ENCODE results near the gene PCDHB12.
A peak's percentile ranks its signal among the peaks of the same experiment; 100 is the strongest.
"Not testable (repeated sequence)": the region's sequence is repeated elsewhere in the genome, so short reads cannot be mapped to it uniquely, and the experiment has no call there.

PCDHB12 gene

DNA sequence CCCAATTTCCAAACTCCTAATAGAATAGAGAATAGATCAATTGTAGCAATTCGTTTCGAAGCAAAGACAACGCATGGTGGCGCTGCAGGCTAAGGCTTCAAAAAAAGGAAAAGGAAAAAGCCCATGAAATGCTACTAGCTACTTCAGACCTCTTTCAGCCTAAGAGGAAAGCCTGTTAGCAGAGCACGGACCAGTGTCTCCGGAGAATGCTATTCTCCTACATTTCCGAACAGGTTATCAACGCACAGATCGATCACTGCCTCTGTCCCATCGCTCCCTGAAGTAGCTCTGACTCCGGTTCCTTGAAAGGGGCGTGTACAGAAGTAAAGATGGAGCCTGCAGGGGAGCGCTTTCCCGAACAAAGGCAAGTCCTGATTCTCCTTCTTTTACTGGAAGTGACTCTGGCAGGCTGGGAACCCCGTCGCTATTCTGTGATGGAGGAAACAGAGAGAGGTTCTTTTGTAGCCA, 36.8 kb downstream of the PCDHB12 start, which contains the start of gene PCDHB15:
Gene PCDHB15 (plus strand): TSS at position 146 of the 468 bp plus-strand sequence. CDS start 184 bp downstream, at position 330.
- Histone ChIP-seq H3K27me3 (replicated peaks; ENCODE audit: control insufficient read depth, insufficient read depth, low read length) (no peaks in the 10 kb centered on the region), H3K36me3 (ENCODE audit: control insufficient read depth, insufficient read depth, low read length) (no peaks in the 10 kb centered on the region), H3K4me3 (replicated peaks; ENCODE audit: low read depth, low read length) (no peak within 1 kb of the TSS)
- TF ChIP-seq, protein P1, sequence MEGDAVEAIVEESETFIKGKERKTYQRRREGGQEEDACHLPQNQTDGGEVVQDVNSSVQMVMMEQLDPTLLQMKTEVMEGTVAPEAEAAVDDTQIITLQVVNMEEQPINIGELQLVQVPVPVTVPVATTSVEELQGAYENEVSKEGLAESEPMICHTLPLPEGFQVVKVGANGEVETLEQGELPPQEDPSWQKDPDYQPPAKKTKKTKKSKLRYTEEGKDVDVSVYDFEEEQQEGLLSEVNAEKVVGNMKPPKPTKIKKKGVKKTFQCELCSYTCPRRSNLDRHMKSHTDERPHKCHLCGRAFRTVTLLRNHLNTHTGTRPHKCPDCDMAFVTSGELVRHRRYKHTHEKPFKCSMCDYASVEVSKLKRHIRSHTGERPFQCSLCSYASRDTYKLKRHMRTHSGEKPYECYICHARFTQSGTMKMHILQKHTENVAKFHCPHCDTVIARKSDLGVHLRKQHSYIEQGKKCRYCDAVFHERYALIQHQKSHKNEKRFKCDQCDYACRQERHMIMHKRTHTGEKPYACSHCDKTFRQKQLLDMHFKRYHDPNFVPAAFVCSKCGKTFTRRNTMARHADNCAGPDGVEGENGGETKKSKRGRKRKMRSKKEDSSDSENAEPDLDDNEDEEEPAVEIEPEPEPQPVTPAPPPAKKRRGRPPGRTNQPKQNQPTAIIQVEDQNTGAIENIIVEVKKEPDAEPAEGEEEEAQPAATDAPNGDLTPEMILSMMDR (IDR thresholded peaks at IDR 0.05; ENCODE audit: insufficient read depth, low read length, poor library complexity, severe bottlenecking), result peak; percentile 21
- no peak for DNase-seq (ENCODE audit: extremely low read depth, insufficient read length)

DNA sequence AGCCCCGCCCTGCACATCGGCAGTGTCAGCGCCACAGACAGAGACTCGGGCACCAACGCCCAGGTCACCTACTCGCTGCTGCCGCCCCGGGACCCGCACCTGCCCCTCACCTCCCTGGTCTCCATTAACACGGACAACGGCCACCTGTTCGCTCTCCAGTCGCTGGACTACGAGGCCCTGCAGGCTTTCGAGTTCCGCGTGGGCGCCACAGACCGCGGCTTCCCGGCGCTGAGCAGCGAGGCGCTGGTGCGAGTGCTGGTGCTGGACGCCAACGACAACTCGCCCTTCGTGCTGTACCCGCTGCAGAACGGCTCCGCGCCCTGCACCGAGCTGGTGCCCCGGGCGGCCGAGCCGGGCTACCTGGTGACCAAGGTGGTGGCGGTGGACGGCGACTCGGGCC, 38.5 kb downstream of the PCDHB12 start:
- not testable (repeated sequence) for DNase-seq (ENCODE audit: extremely low read depth, insufficient read length); H3K4me3 ChIP-seq (replicated peaks; ENCODE audit: low read depth, low read length); H3K36me3 ChIP-seq (ENCODE audit: control insufficient read depth, insufficient read depth, low read length); H3K27me3 ChIP-seq (replicated peaks; ENCODE audit: control insufficient read depth, insufficient read depth, low read length)

DNA sequence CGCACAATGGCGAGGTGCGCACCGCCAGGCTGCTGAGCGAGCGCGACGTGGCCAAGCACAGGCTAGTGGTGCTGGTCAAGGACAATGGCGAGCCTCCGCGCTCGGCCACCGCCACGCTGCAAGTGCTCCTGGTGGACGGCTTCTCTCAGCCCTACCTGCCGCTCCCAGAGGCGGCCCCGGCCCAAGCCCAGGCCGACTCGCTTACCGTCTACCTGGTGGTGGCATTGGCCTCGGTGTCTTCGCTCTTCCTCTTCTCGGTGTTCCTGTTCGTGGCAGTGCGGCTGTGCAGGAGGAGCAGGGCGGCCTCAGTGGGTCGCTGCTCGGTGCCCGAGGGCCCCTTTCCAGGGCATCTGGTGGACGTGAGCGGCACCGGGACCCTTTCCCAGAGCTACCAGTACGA, 38.9 kb downstream of the PCDHB12 start:
- H3K27me3 ChIP-seq (replicated peaks; ENCODE audit: control insufficient read depth, insufficient read depth, low read length); H3K36me3 ChIP-seq (ENCODE audit: control insufficient read depth, insufficient read depth, low read length); DNase-seq (ENCODE audit: extremely low read depth, insufficient read length); H3K4me3 ChIP-seq (replicated peaks; ENCODE audit: low read depth, low read length): not testable (repeated sequence)

DNA sequence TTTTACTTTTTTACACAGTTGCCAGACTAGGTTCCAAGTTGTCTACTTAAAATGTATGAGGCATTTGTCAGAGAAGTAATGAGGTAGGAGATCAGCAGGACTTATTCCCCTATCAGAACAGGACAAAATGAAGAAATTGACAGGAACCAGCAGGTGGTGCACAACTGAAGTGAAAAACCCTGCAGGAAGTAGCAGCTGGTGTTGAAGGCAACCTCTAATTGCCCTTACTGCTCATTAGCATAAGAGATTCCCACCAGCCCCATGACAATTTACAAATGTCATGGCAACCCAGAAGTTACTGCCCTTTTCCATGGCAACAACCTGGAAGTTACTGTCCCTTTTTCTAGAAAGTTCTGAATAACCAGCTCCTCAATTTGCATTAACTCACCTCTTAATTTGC, 42.1 kb downstream of the PCDHB12 start:
- TF ChIP-seq, protein P1 (IDR thresholded peaks at IDR 0.05; ENCODE audit: insufficient read depth, low read length, poor library complexity, severe bottlenecking), result no peak

DNA sequence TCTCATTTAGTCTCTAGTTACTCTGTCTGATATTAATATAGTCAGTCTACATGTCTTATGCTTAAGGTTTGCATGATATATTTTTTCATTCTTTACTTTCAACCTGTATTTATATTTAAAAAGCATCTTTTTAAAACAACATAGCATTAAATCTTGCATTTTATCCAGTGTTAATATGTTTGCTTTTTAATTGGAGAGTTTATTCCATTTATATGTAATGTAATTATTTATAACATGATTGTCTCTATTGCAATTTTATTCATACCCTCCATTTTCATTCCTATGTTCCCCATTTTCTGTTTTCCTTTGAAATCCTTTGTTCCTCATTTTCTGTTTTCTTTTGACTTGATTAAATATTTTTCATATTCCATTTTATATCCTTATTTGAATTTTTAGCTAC, 49.9 kb downstream of the PCDHB12 start:
- TF ChIP-seq, protein P1 (IDR thresholded peaks at IDR 0.05; ENCODE audit: insufficient read depth, low read length, poor library complexity, severe bottlenecking), result no peak
- Histone ChIP-seq H3K36me3 (ENCODE audit: control insufficient read depth, insufficient read depth, low read length) (no peaks in the 10 kb centered on the region), H3K27me3 (replicated peaks; ENCODE audit: control insufficient read depth, insufficient read depth, low read length) (no peaks in the 10 kb centered on the region), H3K4me3 (replicated peaks; ENCODE audit: low read depth, low read length) (no peak overlapping the region)
- no peak for DNase-seq (ENCODE audit: extremely low read depth, insufficient read length)

More for the DNA sequence above, 42.1 kb downstream of the PCDHB12 start:
- Histone ChIP-seq H3K27me3 (replicated peaks; ENCODE audit: control insufficient read depth, insufficient read depth, low read length) (no peaks in the 10 kb centered on the region), H3K36me3 (ENCODE audit: control insufficient read depth, insufficient read depth, low read length) (no peaks in the 10 kb centered on the region), H3K4me3 (replicated peaks; ENCODE audit: low read depth, low read length) (no peak overlapping the region)
- DNase-seq (ENCODE audit: extremely low read depth, insufficient read length), result no peak

DNA sequence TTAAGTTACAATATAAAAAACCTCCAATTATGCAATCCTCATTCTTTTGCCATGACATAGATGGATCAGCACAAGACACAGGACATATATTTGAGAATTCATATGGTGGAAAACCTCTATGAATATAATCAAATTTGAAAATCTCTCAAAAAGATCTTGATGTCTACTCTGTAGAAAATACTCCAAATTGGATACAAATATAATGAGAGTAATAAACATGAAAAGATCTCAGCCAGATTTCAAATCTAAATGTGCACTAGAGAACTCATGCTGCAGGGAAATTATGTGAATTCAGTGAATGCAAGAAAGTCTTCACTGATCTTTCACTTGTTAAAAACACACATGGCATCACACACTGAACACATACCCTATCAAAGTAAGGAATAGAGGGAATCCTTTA, 50.4 kb downstream of the PCDHB12 start:
- no peaks in the 10 kb centered on the region for H3K36me3 ChIP-seq (ENCODE audit: control insufficient read depth, insufficient read depth, low read length)
- DNase-seq (ENCODE audit: extremely low read depth, insufficient read length), result no peak
- no peaks in the 10 kb centered on the region for H3K27me3 ChIP-seq (replicated peaks; ENCODE audit: control insufficient read depth, insufficient read depth, low read length)
- TF ChIP-seq, protein P1 (IDR thresholded peaks at IDR 0.05; ENCODE audit: insufficient read depth, low read length, poor library complexity, severe bottlenecking), result no peak
- no peak overlapping the region for H3K4me3 ChIP-seq (replicated peaks; ENCODE audit: low read depth, low read length)
